ENCODE measurements around the gene SGK2. TPM values are rescaled to one million over a fixed set of nuclear protein-coding genes. Genes with fewer than 3 reads are reported as not detected.

Gene SGK2
- 10 to 100 TPM in 1 of 4 donors, 1 to 10 TPM in 3; 1.8 to 13.6 (median 5.3) TPM for total RNA-seq

GRCh38 chr20:43558412-43559146, at the start of gene SGK2:
SGK2 (plus strand) TSS chr20:43559027; CDS start chr20:43566496, 7,469 bp downstream.
- TF ChIP-seq, protein P1, sequence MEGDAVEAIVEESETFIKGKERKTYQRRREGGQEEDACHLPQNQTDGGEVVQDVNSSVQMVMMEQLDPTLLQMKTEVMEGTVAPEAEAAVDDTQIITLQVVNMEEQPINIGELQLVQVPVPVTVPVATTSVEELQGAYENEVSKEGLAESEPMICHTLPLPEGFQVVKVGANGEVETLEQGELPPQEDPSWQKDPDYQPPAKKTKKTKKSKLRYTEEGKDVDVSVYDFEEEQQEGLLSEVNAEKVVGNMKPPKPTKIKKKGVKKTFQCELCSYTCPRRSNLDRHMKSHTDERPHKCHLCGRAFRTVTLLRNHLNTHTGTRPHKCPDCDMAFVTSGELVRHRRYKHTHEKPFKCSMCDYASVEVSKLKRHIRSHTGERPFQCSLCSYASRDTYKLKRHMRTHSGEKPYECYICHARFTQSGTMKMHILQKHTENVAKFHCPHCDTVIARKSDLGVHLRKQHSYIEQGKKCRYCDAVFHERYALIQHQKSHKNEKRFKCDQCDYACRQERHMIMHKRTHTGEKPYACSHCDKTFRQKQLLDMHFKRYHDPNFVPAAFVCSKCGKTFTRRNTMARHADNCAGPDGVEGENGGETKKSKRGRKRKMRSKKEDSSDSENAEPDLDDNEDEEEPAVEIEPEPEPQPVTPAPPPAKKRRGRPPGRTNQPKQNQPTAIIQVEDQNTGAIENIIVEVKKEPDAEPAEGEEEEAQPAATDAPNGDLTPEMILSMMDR (IDR thresholded peaks at IDR 0.05), result no peak
- no peak for TF ChIP-seq POLR2A (IDR thresholded peaks at IDR 0.05)
- WGBS, 2 donors, result 81 to 82% methylated on average over 12 of the region's 12 CpGs
- no peak for DNase-seq (ENCODE audit: low spot score in 2 of 2)
- intact Hi-C loops (cut with DNase I; ENCODE audit: low total_unique reads), result no loop called here
- H3K4me3 ChIP-seq (ENCODE audit: low read depth, poor library complexity, severe bottlenecking), result no peak within 1 kb of the TSS

- no peak for DNase-seq (ENCODE audit: low spot score in 2 of 2)
- TF ChIP-seq, protein P1 (IDR thresholded peaks at IDR 0.05), result no peak
- no peak for TF ChIP-seq POLR2A (IDR thresholded peaks at IDR 0.05)
- no peak overlapping the region for H3K4me3 ChIP-seq (ENCODE audit: low read depth, poor library complexity, severe bottlenecking)
- 72 to 85% methylated on average over 1 of the region's 1 CpG for WGBS, 2 donors
- intact Hi-C loops (cut with DNase I; ENCODE audit: low total_unique reads), result no loop called here
Measured at GRCh38 chr20:43511879-43512278, 46.9 kb upstream of the SGK2 start.

DNA sequence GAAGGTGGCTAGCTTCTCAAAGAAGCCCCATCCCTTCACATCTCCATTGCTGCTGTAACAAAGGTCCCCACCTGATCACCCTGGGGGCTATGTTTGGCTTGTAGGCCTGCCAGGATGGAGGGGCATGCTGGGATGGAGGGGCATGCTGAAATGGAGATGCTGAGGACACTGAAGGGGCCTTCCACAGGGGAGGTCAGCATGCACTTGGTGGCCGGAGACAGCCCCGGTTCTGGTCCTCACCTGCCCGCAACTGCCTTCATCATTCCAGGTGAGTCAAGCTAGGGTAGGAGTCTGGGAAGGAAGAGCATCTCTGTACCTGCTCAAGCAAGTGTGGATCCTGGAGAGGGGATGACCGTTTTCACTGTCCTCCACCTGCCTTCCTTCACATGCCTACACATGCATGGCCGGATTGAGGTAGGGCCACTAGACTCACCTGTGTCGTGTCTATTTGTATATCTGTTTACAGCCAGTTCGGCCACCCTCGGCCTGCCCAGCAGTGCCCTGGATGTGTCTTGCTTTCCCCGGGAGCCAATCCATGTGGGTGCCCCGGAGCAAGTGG, 45.4 kb upstream of the SGK2 start:
- no peak for DNase-seq (ENCODE audit: low spot score in 2 of 2)
- no peak for TF ChIP-seq POLR2A (IDR thresholded peaks at IDR 0.05)
- TF ChIP-seq, protein P1 (IDR thresholded peaks at IDR 0.05), result no peak
- 46 to 71% methylated on average over 8 to 10 of the region's 10 CpGs for WGBS, 2 donors
- no peak overlapping the region for H3K4me3 ChIP-seq (ENCODE audit: low read depth, poor library complexity, severe bottlenecking)
- intact Hi-C loops (cut with DNase I; ENCODE audit: low total_unique reads), result loop anchor here (1.0 kb wide), 1 partner anchor 24 kb away; no protein-coding TSS in a partner anchor

DNA sequence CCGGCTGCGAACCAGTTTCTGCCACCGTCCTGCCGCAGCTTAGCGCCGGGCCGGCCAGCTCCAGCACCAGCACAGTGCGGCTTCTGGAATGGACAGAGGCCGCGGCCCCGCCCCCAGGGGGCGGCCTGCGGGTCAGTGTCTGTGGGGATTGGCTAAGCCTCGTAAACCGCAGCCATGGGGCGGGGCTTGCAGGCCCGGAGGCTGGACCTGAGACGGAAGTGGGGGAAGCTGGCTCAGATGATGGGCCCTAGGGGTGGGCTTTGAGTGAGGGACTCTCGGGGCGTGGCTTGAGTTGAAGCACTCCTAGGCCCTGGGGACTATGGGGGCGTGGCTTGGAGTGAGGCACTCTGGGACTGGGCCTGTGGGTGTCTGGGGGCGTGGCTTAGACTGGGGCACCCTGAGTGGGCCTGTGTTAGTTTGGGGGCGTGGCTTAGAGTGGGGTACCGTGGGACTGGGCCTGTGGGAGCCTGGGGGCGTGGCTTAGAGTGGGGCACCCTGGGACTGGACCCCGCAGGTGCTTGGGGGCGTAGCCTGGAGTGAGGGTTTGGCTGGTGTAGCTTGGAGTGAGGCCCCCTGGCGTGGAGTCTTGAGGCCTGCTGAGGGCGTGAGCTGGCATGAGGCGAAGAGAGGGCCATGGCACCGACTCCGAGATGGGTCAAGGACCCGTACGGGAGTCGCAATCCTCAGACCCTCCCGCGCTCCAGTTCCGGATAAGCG, 44.7 kb upstream of the SGK2 start:
- intact Hi-C loops (cut with DNase I; ENCODE audit: low total_unique reads), result loop anchor here (1.0 kb wide), 1 partner anchor 23 kb away; no protein-coding TSS in a partner anchor
- DNase-seq (ENCODE audit: low spot score in 2 of 2), result peak; percentile 95 to 98
- peak overlapping the region; percentile 36 for H3K4me3 ChIP-seq (ENCODE audit: low read depth, poor library complexity, severe bottlenecking)
- no peak for TF ChIP-seq POLR2A (IDR thresholded peaks at IDR 0.05)
- TF ChIP-seq, protein P1 (IDR thresholded peaks at IDR 0.05), result no peak
- WGBS, 2 donors, result 56 to 59% methylated on average over 26 to 34 of the region's 39 CpGs

GRCh38 chr20:43514648-43514999, 44.2 kb upstream of the SGK2 start:
- TF ChIP-seq, protein P1 (IDR thresholded peaks at IDR 0.05), result no peak
- TF ChIP-seq POLR2A (IDR thresholded peaks at IDR 0.05), result no peak
- 66 to 73% methylated on average over 26 of the region's 27 CpGs for WGBS, 2 donors
- intact Hi-C loops (cut with DNase I; ENCODE audit: low total_unique reads), result no loop called here
- no peak for DNase-seq (ENCODE audit: low spot score in 2 of 2)
- H3K4me3 ChIP-seq (ENCODE audit: low read depth, poor library complexity, severe bottlenecking), result peak overlapping the region; percentile 36
